NCI-H82 treated with DMSO at 0.1 percent for 48 hours (cell line): Measurements from ENCODE around the gene RUNX3.

Source experiments
- DNase-seq: peaks from one replicate; lab custom pipeline; 2025; ENCODE audit not compliant: unreplicated experiment; lab: John Stamatoyannopoulos, UW

The RUNX3 gene

GRCh38 chr1:24888971-24889676 lies 41.0 kb downstream of the RUNX3 start:
- DNase-seq = no peak

DNA sequence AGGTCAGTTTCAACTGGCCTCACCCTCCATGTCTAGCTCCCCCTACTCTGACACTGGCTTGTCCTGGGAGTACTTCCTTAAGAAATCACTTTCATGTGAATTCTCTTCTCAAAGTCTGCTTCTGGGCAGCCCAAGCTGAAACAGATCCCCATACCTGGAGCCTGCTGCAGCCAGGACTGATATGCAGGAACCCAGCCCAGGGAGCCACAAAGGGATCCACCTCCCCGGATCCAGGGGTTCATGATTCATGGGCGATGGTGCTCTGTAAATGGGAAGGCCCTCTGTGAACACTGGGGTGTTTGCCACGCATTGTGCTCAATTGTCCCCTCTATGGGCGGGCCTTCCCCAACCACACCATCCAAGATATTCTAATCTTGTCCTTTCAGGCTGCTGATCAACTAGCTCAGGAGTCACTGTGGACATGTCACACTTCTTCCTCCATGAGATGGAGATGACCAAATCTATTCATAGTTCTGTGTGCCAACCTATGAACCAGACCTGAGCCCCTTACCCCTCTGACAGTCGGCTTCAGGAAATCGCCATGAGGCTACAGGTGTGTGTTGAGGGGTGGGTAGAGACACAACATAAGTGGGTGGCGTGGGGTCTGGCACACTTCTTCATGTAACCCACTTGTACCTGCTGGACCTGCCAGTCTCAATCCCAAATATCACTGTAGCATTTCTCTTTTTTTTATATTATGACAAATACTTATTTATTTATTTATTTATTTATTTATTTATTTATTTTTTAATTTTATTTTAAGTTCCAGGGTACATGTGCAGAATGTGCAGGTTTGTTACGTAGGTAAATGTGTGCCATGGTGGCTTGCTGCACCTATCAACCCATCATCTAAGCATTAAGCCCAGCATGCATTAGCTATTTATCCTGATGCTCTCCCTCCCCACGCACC lies 41.8 kb downstream of the RUNX3 start:
- no peak for DNase-seq

DNA sequence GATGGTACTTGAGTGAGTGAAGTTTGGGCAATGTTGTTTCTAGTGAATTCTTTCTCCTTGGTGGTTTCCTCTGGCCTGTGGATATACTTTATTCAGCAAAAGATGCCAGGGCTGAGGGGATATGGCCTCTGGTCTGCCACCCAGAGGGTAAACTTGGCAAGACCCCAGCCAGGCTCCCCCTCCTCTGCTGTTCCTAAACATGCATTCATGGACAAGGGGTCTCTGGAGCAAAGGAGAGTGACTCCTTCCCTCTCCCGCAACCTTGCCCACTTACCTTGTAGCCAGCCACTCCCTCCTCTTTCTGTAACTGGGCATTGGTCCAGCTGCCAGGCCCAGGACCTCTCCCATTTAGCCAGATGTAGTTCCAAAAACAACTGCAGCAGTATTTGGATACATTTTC lies 43.8 kb downstream of the RUNX3 start:
- DNase-seq = no peak

DNA sequence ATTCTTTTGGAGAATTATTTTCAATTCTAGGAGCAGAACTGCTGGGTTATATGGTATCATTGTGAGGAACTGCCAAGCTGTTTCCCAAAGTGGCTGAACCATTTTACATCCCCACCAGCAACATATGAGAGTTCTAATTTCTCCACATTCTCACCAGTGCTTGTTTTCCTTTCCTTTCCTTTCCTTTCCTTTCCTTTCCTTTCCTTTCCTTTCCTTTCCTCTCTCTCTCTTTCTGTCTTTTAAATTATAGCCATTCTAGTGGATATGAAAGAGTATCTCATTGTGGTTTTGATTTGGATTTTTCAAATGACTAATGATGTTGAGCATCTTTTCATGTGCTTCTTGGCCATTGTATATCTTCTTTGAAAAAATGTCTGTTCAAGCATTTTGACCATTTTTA lies 45.3 kb downstream of the RUNX3 start:
- DNase-seq = no peak

- no peak for DNase-seq
Observed at GRCh38 chr1:24881034-24881433, 49.0 kb downstream of the RUNX3 start.

DNA sequence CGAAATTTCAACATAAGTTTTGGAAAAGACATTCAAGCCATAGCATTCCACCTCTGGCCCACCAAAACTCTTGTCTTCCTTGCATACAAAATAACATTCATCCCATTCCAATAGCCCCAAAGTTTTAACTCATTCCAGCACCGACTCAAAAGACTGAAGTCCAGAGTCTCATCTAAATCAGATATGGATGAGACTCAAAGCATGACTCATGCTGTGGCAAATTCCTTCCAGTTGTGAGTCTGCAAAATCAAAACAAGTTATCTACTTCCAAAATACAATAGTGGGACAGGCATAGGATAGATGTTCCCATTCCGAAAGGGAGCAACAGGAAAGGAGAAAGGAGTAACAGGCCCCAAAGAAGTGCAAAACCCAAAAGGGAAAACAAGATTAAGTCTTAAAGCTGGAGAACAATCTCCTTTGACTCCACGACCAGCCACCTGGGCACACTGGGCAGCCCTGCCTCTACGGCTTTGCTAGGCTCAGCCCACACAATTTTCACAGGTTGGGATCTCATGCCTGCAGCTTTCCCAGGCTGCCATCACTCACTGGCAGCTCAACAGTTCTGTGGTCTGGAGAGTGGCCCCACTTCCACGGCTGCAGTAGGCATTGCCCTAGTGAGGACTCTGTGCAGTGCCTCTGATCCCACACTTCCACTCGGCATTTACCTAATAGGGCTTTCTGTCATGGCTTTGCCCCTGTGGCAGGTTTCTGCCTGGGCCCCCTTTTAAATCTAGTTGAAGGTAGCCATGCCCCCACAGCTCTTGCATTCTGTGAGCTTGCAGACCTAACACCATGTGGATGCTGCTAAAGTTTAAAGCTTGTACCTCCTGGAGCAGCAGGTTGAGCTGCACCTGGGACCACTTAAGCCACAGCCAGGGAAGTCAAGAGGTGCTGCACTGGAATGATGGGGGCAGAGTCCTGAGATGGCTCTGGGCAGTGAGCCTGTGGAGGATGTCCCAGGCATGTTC lies 51.0 kb downstream of the RUNX3 start:
- DNase-seq = no peak

DNA sequence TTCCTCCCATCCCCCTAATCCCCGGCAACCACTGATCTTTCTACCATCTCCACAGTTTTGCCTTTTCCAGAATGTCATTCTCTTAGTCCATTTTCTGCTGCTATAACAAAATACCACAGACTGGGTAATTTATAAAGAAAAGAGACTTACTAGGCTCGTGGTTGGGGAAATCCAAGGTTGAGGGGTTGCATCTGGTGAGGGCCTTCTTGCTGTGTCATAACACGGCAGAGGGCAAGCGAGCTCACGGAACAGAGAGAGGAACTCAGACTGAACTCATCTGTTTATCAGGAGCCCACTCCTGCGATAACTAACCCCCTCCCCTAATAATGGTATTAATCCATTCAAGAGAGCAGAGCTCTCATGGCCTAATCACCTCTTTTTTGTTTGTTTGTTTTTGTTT lies 52.0 kb downstream of the RUNX3 start:
- no peak for DNase-seq

GRCh38 chr1:24875991-24876506 lies 54.0 kb downstream of the RUNX3 start:
- DNase-seq = no peak

- no peak for DNase-seq
Observed at GRCh38 chr1:24875257-24875656, 54.8 kb downstream of the RUNX3 start.

DNA sequence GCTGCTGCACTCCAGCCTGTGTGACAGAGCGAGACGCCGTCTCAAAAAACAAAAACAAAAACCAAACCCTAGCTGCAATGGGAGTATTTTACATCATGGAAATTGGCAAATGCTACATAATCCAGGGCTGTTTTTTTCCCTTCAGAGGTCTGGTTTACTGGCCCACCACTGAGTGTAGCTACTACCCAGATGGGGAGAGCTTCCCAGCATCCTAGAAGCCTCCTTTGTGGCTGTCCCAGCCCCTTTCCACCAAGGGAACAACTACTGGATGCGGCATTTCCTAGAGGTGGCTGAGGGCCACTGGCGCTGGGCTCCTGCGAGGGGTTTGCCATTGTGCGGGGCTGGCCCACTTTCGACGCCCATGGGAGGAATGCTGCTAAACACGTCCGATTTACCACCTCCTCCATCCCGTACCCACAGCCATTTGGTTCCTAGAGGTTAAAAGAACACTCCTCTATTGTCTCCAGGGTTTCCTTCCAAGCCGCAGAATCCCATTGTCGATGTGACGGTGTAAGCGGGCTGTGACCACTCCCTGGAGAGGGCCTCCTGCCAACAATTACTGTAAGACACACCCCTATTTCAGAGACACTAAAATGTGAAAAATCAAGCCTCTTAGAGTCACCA lies 55.4 kb downstream of the RUNX3 start:
- no peak for DNase-seq

DNA sequence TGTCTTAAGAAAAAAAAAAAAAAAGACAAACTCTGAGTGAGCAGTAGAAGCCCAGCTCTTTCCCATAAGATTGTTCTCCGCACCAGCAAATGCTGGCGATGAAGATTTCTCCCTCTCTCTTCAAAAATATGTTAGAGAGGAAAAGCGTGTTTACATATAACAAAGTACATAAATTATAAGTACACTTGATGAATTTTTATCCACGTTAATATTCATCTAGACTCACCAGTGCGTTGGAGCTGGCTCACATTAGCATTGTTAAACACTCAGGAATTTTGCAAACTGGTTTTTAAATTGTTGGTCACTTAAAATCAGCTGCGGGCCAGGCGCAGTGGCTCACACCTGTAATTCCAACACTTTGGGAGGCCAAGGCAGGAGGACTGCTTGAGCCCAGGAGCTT lies 56.0 kb downstream of the RUNX3 start:
- no peak for DNase-seq

- DNase-seq = no peak
Observed at GRCh38 chr1:24873148-24873547, 56.9 kb downstream of the RUNX3 start.

GRCh38 chr1:24872061-24872850 lies 57.8 kb downstream of the RUNX3 start:
- no peak for DNase-seq

DNA sequence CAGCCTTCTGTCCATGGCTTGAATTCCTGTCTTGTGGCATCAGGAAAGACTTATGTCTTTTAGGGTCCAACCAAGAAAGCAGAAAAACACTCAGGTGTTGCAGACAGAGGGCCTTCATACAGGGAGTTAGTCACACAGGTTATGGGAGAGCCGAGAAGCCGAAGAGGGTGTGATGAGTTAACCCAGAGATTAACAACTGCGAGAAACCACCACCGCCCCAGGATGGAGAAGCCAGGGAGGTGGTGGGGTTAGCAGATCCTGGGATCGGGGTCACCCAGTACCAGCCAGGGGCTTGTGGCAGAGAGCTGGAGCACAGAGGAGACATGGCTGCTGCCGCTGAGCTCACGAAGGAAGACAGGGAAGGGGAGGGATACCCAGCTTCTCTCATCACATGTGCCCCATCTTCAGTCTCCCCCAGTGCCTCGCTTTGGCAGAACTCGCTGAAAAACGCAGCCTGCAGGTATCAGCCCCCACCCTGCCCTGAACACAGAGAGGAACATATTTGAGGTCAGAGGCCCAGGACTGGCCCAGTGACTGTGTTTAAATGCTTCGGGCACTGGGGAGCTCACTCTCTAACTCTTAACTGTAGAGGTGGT lies 58.7 kb downstream of the RUNX3 start:
- DNase-seq = no peak

GRCh38 chr1:24870551-24871195 lies 59.4 kb downstream of the RUNX3 start:
- no peak for DNase-seq

DNA sequence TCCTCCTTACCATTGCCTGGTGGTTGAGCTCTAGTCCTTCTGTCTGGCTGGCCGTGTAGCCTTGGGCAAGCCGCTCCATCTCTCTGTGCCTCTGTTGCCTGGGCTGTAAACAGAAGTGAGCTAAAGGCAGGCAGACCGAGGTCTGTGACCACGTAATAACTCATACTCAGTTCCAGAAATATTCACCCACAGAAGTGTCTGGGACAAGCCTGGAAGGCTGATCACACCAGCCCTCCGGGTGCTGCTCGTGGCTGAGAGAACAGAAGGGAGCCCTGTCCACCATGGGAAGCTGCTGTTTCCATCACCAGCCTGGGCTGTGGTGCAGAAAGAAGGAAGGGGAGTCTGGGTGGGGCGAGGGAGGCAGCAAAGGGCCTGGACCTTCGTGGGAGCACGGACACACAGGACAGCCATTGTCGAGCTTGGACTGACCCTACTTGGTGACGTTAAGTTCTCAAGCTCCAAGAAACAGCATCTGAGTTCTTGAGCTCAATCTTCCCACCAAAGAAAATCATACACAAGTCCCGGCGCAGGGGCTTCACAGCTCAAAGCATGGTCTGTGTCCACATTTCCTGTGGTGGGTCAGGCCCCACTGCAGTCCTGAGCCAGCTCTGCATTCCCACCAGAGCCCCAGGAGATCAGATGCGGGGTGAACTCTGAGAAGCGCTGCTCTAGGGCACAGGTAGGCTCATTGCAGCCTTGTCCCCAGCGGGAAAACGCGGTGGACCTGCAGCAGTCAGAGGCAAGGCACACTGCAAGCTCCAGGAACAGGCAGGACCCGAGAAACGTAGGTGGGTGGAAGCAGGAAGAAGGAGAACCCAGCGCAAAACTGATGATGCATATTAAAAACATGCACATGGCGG lies 61.8 kb downstream of the RUNX3 start:
- no peak for DNase-seq

DNA sequence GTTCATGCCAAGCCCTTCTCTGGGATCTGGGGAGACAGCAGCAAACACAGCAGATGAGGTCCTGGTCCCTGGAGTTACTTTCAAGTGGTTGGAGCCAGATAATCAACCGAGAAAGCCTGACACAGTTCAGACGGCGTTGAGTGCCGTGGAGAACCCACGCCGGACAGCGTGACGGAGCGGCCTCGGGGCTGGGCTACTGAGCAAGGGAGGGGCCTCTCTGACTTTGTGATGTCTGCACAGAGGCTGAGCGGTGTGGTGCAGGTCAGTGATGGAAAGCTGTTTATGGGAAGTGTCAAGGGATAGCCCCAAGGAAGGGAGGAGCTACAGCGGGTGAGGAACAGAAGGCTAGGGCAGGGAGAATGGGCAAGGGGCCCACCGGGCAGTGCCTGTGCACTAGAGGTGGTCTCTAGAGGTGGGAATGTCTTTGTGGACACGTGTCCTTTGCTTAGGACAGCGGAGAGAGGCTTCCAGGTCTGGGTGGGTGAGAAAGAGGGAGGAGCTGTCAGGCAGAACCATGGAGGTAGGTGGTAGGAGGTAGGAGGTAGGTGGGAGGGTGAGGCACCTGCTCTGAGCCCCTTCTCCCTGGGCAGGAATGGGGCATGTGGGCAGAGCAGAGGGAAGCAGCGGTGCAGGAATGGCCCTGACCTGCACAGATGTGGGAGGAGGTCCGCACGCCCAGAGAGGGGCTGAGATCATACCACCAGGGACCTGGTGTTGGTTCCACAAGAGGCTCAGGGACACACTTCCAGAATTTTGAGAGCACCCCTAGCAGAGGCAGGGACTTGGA lies 62.8 kb downstream of the RUNX3 start:
- no peak for DNase-seq
